Osteoblast (primary cell): ENCODE results near the gene POM121. TPM values are rescaled to one million over a fixed set of nuclear protein-coding genes. Genes with fewer than 3 reads are reported as not detected.
"Not testable (repeated sequence)": the region's sequence is repeated elsewhere in the genome, so short reads cannot be mapped to it uniquely, and the experiment has no call there.

Experiments used
- DNase-seq: peaks from one replicate; pipeline ENCODE4 v3.0.0; 2011; ENCODE audit warnings: low spot score, mixed read lengths; ENCODE audit not compliant: insufficient read length; ENCODE audit errors: missing footprints
- H2AFZ ChIP-seq: 2 replicates; pipeline ENCODE4 v1.6.0; 2011; ENCODE audit warnings: mild to moderate bottlenecking, low read length
- H3K27ac ChIP-seq: 2 replicates; pipeline ENCODE4 v1.5.1; 2011; ENCODE audit warnings: mild to moderate bottlenecking, low read depth, low read length, moderate library complexity
- H3K27me3 ChIP-seq: 2 replicates; pipeline ENCODE4 v1.6.0; 2012; ENCODE audit warnings: mild to moderate bottlenecking, control low read depth, inconsistent platforms, low read length, moderate library complexity; ENCODE audit not compliant: insufficient read depth
- H3K36me3 ChIP-seq: 2 replicates; pipeline ENCODE4 v1.5.1; 2011; ENCODE audit warnings: mild to moderate bottlenecking, low read length, control low read depth, moderate library complexity; ENCODE audit not compliant: insufficient read depth
- H3K4me1 ChIP-seq: 2 replicates; pipeline ENCODE4 v1.5.1; 2011; ENCODE audit warnings: mild to moderate bottlenecking, low read length, control low read depth, moderate library complexity; ENCODE audit not compliant: insufficient read depth
- H3K4me2 ChIP-seq: 2 replicates; pipeline ENCODE4 v1.6.0; 2011; ENCODE audit warnings: mild to moderate bottlenecking, low read length; ENCODE audit not compliant: insufficient read depth
- H3K4me3 ChIP-seq: fragments of 200-600 bp; sonication (generic); 3 replicates; pipeline ENCODE4 v1.5.1; 2012; ENCODE audit warnings: mild to moderate bottlenecking, low read length, inconsistent platforms; ENCODE audit not compliant: insufficient read depth
- H3K79me2 ChIP-seq: 2 replicates; pipeline ENCODE4 v1.6.0; 2012; ENCODE audit warnings: mild to moderate bottlenecking, low read length, control low read depth, inconsistent platforms; ENCODE audit not compliant: insufficient read depth
- H3K9me3 ChIP-seq: 2 replicates; pipeline ENCODE4 v1.5.1; 2011; ENCODE audit warnings: low read depth, low read length, control low read depth
- H4K20me1 ChIP-seq: 2 replicates; pipeline ENCODE4 v1.6.0; 2012; ENCODE audit warnings: mild to moderate bottlenecking, low read length, control low read depth; ENCODE audit not compliant: insufficient read depth
- small RNA-seq: library from RNA; depleted of rRNA; stranded (forward); fragments of <200 nt; gene quantifications from one replicate; pipeline ENCODE3, GENCODE V24; 2012
- total RNA-seq: library from RNA; depleted of rRNA; stranded (reverse); fragments of >200 nt; gene quantifications from 2 replicates; pipeline ENCODE4 v1.2.3, GENCODE V29; 2012

Gene POM121
- total RNA-seq, 1 donor: 6.5 TPM

GRCh38 chr7:72990146-72990913 lies 65.4 kb downstream of the POM121 start:
- H4K20me1 ChIP-seq, H3K27ac ChIP-seq, H3K36me3 ChIP-seq, H3K79me2 ChIP-seq, H3K4me2 ChIP-seq, H3K4me3 ChIP-seq, H3K27me3 ChIP-seq, H3K4me1 ChIP-seq, H3K9me3 ChIP-seq, H2AFZ ChIP-seq, DNase-seq: not testable (repeated sequence)

GRCh38 chr7:72995484-72995883 lies 70.6 kb downstream of the POM121 start:
- not testable (repeated sequence) for H3K4me3 ChIP-seq, H3K4me1 ChIP-seq, H3K27ac ChIP-seq, H4K20me1 ChIP-seq, H3K27me3 ChIP-seq, DNase-seq, H3K4me2 ChIP-seq, H3K36me3 ChIP-seq, H3K9me3 ChIP-seq, H3K79me2 ChIP-seq, H2AFZ ChIP-seq

- not testable (repeated sequence) for H3K4me1 ChIP-seq, H3K36me3 ChIP-seq
These were observed 72.6 kb downstream of the POM121 start for GRCh38 chr7:72997447-72997846.

GRCh38 chr7:72997887-72998468 lies 73.1 kb downstream of the POM121 start:
- H3K36me3 ChIP-seq, H3K4me1 ChIP-seq, H3K4me3 ChIP-seq, DNase-seq, H3K4me2 ChIP-seq, H3K27me3 ChIP-seq, H3K9me3 ChIP-seq, H2AFZ ChIP-seq, H4K20me1 ChIP-seq, H3K79me2 ChIP-seq, H3K27ac ChIP-seq: not testable (repeated sequence)

More at GRCh38 chr7:72997447-72997846, 72.6 kb downstream of the POM121 start:
- H3K9me3 ChIP-seq, H3K27me3 ChIP-seq, H3K79me2 ChIP-seq, H2AFZ ChIP-seq, H3K27ac ChIP-seq, H3K4me2 ChIP-seq, H3K4me3 ChIP-seq, DNase-seq, H4K20me1 ChIP-seq: not testable (repeated sequence)

Small RNAs within 50 kb of the gene (small RNA-seq; reads per million reads assigned to genes)
- gene RF00019: not detected

Other genes with a start within 250 kb of the POM121 start
- 2.1 and 2.2 TPM in 2 replicates for gene TYW1B, start 96.9 kb upstream of the POM121 start, total RNA-seq
- not detected in 2 replicates for gene TRIM74, start 44.4 kb downstream of the POM121 start, total RNA-seq
- not detected in 2 replicates for gene SPDYE8, start 104.7 kb downstream of the POM121 start, total RNA-seq
- gene SPDYE11, start 132.8 kb downstream of the POM121 start, total RNA-seq: not detected in 2 replicates
- not detected in 2 replicates for gene SPDYE9, start 160.9 kb downstream of the POM121 start, total RNA-seq